ENCODE results near the gene ACAD8.

Gene ACAD8

GRCh38 chr11:134243913-134244312 is 9.5 kb upstream of the ACAD8 start:
- DNase-seq, result no peak
- in situ Hi-C loops (cut with HindIII; ENCODE audit: low pct_ligation_motif_present, low sequenced_read_pairs), result no loop called here
- no peak overlapping the region for H3K4me3 ChIP-seq (ENCODE audit: low read depth, low read length)
- TF ChIP-seq, protein P1, sequence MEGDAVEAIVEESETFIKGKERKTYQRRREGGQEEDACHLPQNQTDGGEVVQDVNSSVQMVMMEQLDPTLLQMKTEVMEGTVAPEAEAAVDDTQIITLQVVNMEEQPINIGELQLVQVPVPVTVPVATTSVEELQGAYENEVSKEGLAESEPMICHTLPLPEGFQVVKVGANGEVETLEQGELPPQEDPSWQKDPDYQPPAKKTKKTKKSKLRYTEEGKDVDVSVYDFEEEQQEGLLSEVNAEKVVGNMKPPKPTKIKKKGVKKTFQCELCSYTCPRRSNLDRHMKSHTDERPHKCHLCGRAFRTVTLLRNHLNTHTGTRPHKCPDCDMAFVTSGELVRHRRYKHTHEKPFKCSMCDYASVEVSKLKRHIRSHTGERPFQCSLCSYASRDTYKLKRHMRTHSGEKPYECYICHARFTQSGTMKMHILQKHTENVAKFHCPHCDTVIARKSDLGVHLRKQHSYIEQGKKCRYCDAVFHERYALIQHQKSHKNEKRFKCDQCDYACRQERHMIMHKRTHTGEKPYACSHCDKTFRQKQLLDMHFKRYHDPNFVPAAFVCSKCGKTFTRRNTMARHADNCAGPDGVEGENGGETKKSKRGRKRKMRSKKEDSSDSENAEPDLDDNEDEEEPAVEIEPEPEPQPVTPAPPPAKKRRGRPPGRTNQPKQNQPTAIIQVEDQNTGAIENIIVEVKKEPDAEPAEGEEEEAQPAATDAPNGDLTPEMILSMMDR (IDR thresholded peaks at IDR 0.05; ENCODE audit: low read depth, low read length, missing control alignments), result no peak
- H3K27ac ChIP-seq, result no peak overlapping the region
- H3K27me3 ChIP-seq (replicated peaks), result no peaks in the 10 kb centered on the region
- H3K36me3 ChIP-seq (replicated peaks), result peaks cover 48% of the 10 kb centered on the region

DNA sequence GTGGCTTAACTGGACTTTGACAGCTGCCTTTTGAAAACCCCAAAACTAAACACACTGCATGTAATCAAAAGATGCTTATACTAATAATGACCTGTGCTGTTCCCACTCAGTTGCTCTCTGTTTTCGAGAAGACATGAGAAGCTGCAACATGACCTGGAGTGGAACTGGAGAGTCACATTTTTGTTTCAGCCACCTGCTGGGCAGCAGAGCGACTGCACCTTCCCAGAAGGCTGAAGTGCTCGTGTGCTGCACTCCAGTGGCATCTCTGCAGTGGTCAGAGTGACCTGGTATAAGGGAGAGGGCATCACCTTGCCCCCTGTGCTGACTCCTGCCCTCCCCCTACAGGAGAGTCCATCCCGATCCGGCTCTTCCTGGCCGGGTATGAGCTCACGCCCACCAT is 8.8 kb upstream of the ACAD8 start:
- no peak for DNase-seq
- TF ChIP-seq, protein P1 (IDR thresholded peaks at IDR 0.05; ENCODE audit: low read depth, low read length, missing control alignments), result peak; percentile 69
- Histone ChIP-seq H3K27me3 (replicated peaks) (no peaks in the 10 kb centered on the region), H3K4me3 (ENCODE audit: low read depth, low read length) (no peak overlapping the region), H3K27ac (no peak overlapping the region), H3K36me3 (replicated peaks) (peaks cover 44% of the 10 kb centered on the region)
- in situ Hi-C loops (cut with HindIII; ENCODE audit: low pct_ligation_motif_present, low sequenced_read_pairs), result no loop called here

- in situ Hi-C loops (cut with HindIII; ENCODE audit: low pct_ligation_motif_present, low sequenced_read_pairs), result no loop called here
- Histone ChIP-seq H3K27ac (no peak overlapping the region), H3K4me3 (ENCODE audit: low read depth, low read length) (no peak overlapping the region), H3K36me3 (replicated peaks) (peaks cover 51% of the 10 kb centered on the region), H3K27me3 (replicated peaks) (no peaks in the 10 kb centered on the region)
- DNase-seq, result no peak
- TF ChIP-seq, protein P1 (IDR thresholded peaks at IDR 0.05; ENCODE audit: low read depth, low read length, missing control alignments), result no peak
Measured at GRCh38 chr11:134245434-134245833, 7.9 kb upstream of the ACAD8 start.

DNA sequence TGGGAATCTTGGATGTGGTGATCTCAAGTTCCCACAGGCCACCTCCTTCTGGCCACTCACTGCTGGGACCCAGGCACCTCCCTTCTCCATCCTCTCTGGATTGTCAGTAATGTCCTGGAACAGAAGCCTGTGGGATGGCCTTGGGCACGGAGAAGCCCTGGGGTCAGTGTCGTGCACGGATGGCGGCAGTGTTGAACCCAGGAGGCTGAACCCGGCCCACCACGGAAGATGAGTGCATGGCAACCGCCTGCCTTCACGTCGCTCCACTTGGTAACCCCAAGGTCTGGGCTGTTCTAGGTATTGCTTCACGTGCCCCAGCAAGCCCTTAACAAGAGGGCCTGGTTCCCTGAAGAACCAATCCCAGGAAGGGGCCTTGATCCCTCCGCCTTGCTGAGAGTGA is 7.3 kb upstream of the ACAD8 start:
- H3K36me3 ChIP-seq (replicated peaks), result peaks cover 51% of the 10 kb centered on the region

GRCh38 chr11:134246678-134247077 is 6.7 kb upstream of the ACAD8 start:
- no peak overlapping the region for H3K4me3 ChIP-seq (ENCODE audit: low read depth, low read length)
- in situ Hi-C loops (cut with HindIII; ENCODE audit: low pct_ligation_motif_present, low sequenced_read_pairs), result no loop called here
- H3K36me3 ChIP-seq (replicated peaks), result peaks cover 47% of the 10 kb centered on the region
- TF ChIP-seq, protein P1 (IDR thresholded peaks at IDR 0.05; ENCODE audit: low read depth, low read length, missing control alignments), result no peak
- H3K27ac ChIP-seq, result no peak overlapping the region
- DNase-seq, result no peak
- H3K27me3 ChIP-seq (replicated peaks), result no peaks in the 10 kb centered on the region

More for the DNA sequence above, 7.3 kb upstream of the ACAD8 start:
- TF ChIP-seq, protein P1 (IDR thresholded peaks at IDR 0.05; ENCODE audit: low read depth, low read length, missing control alignments), result no peak
- DNase-seq, result no peak
- in situ Hi-C loops (cut with HindIII; ENCODE audit: low pct_ligation_motif_present, low sequenced_read_pairs), result no loop called here
- Histone ChIP-seq H3K27ac (no peak overlapping the region), H3K4me3 (ENCODE audit: low read depth, low read length) (no peak overlapping the region), H3K27me3 (replicated peaks) (no peaks in the 10 kb centered on the region)

DNA sequence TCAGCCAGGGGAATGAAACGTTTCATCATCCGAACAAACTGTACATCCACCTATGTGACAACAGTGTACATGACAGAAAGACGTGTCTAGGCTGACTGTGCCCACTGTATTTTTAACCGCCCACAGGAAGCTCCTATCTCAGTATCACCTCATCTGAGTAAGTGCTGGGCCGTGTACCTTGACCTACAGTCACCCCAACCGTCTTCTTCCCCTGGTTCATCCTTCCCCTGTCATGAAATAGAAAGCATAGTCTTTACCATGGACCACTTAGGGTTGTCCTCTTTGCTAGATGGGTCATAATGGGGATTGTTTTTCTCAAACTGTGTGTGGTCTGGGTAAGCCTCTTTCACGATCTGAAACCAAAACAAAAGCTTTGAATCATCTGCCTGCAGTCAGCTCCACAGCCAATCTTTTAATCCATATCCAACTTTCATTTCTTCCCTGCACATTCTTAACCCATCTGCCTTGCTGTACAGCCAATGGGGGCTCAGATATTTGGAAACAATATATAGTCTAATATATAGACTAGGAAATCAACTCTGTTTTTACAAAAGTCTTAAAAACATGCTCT is 4.4 kb upstream of the ACAD8 start:
- H3K27me3 ChIP-seq (replicated peaks), result no peaks in the 10 kb centered on the region
- H3K27ac ChIP-seq, result no peak overlapping the region
- no peak overlapping the region for H3K4me3 ChIP-seq (ENCODE audit: low read depth, low read length)
- peaks cover 38% of the 10 kb centered on the region for H3K36me3 ChIP-seq (replicated peaks)
- in situ Hi-C loops (cut with HindIII; ENCODE audit: low pct_ligation_motif_present, low sequenced_read_pairs), result no loop called here
- DNase-seq, result no peak
- TF ChIP-seq, protein P1 (IDR thresholded peaks at IDR 0.05; ENCODE audit: low read depth, low read length, missing control alignments), result no peak

Measured in brain microvascular endothelial cell (primary cell).